Adipocyte (in vitro differentiated cells): ENCODE results near the gene COPS7B.

Source experiments
- DNase-seq: peaks from one replicate; pipeline ENCODE4 v3.0.0-alpha.2; 2015; ENCODE audit warnings: low read depth
- H3K27me3 ChIP-seq: replicated peaks from 2 replicates; pipeline ENCODE4 v1.7.0; 2013; ENCODE audit warnings: mild to moderate bottlenecking, low read length, moderate library complexity; ENCODE audit not compliant: control insufficient read depth, insufficient read depth
- H3K36me3 ChIP-seq: 2 replicates; pipeline ENCODE4 v1.7.0; 2013; ENCODE audit warnings: low read length, mild to moderate bottlenecking, moderate library complexity; ENCODE audit not compliant: control insufficient read depth, insufficient read depth, severe bottlenecking
- H3K4me1 ChIP-seq: 2 replicates; pipeline ENCODE4 v1.7.0; 2013; ENCODE audit warnings: mild to moderate bottlenecking, low read length, moderate library complexity; ENCODE audit not compliant: control insufficient read depth, insufficient read depth
- H3K4me3 ChIP-seq: 2 replicates; pipeline ENCODE4 v1.7.0; 2013; ENCODE audit warnings: mild to moderate bottlenecking, low read length, moderate library complexity
- H3K9ac ChIP-seq: 2 replicates; pipeline ENCODE4 v1.7.0; 2013; ENCODE audit warnings: mild to moderate bottlenecking, low read length, moderate library complexity
- H3K9me3 ChIP-seq: 2 replicates; pipeline ENCODE4 v1.7.0; 2013; ENCODE audit warnings: mild to moderate bottlenecking, low read length, moderate library complexity; ENCODE audit not compliant: control insufficient read depth

Gene COPS7B

GRCh38 chr2:231794383-231794782, 8.1 kb downstream of the COPS7B start:
- DNase-seq: no peak
- Histone ChIP-seq H3K36me3 (peaks cover 55% of the 10 kb centered on the region), H3K9ac (no peak overlapping the region), H3K4me3 (no peak overlapping the region), H3K9me3 (no peaks in the 10 kb centered on the region), H3K4me1 (peaks cover 12% of the 10 kb centered on the region), H3K27me3 (no peaks in the 10 kb centered on the region)

GRCh38 chr2:231795525-231796327, 9.5 kb downstream of the COPS7B start:
- Histone ChIP-seq H3K4me3 (no peak overlapping the region), H3K27me3 (no peaks in the 10 kb centered on the region), H3K9me3 (no peaks in the 10 kb centered on the region), H3K4me1 (peaks cover 10% of the 10 kb centered on the region), H3K9ac (no peak overlapping the region), H3K36me3 (peaks cover 61% of the 10 kb centered on the region)
- peak; percentile 62 for DNase-seq

- no peaks in the 10 kb centered on the region for H3K9me3 ChIP-seq
- no peaks in the 10 kb centered on the region for H3K27me3 ChIP-seq
- H3K4me3 ChIP-seq: no peak overlapping the region
- peaks cover 52% of the 10 kb centered on the region for H3K36me3 ChIP-seq
- H3K9ac ChIP-seq: peak overlapping the region; percentile 26
- H3K4me1 ChIP-seq: peaks cover 11% of the 10 kb centered on the region
- peak; percentile 66 for DNase-seq
These were observed 14.3 kb downstream of the COPS7B start for GRCh38 chr2:231800493-231801091.

GRCh38 chr2:231803501-231804138, 17.4 kb downstream of the COPS7B start:
- H3K4me1 ChIP-seq: peaks cover 10% of the 10 kb centered on the region
- no peak overlapping the region for H3K9ac ChIP-seq
- peaks cover 48% of the 10 kb centered on the region for H3K36me3 ChIP-seq
- no peaks in the 10 kb centered on the region for H3K9me3 ChIP-seq
- no peak overlapping the region for H3K4me3 ChIP-seq
- H3K27me3 ChIP-seq: no peaks in the 10 kb centered on the region
- no peak for DNase-seq

GRCh38 chr2:231807020-231807419, 20.8 kb downstream of the COPS7B start:
- Histone ChIP-seq H3K4me1 (peaks cover 16% of the 10 kb centered on the region), H3K4me3 (no peak overlapping the region), H3K9me3 (no peaks in the 10 kb centered on the region), H3K36me3 (peaks cover 40% of the 10 kb centered on the region), H3K27me3 (no peaks in the 10 kb centered on the region), H3K9ac (no peak overlapping the region)
- no peak for DNase-seq

- Histone ChIP-seq H3K4me1 (peaks cover 16% of the 10 kb centered on the region), H3K4me3 (no peak overlapping the region), H3K9me3 (no peaks in the 10 kb centered on the region), H3K9ac (no peak overlapping the region), H3K36me3 (peaks cover 40% of the 10 kb centered on the region), H3K27me3 (no peaks in the 10 kb centered on the region)
- peak; percentile 41 for DNase-seq
These were observed 24.7 kb downstream of the COPS7B start for GRCh38 chr2:231810905-231811304.

- Histone ChIP-seq H3K9me3 (no peaks in the 10 kb centered on the region), H3K36me3 (peaks cover 8% of the 10 kb centered on the region), H3K4me1 (peaks cover 1% of the 10 kb centered on the region), H3K4me3 (no peak overlapping the region), H3K9ac (no peak overlapping the region), H3K27me3 (peaks cover 3% of the 10 kb centered on the region)
- no peak for DNase-seq
These were observed 30.2 kb downstream of the COPS7B start for GRCh38 chr2:231816327-231817026.

- no peak for DNase-seq
- H3K9me3 ChIP-seq: peaks cover 5% of the 10 kb centered on the region
- H3K36me3 ChIP-seq: no peaks in the 10 kb centered on the region
- no peak overlapping the region for H3K4me3 ChIP-seq
- peaks cover 8% of the 10 kb centered on the region for H3K27me3 ChIP-seq
- no peak overlapping the region for H3K9ac ChIP-seq
- no peaks in the 10 kb centered on the region for H3K4me1 ChIP-seq
These were observed 33.3 kb downstream of the COPS7B start for GRCh38 chr2:231819447-231820042.

- peaks cover 8% of the 10 kb centered on the region for H3K27me3 ChIP-seq
- peaks cover 5% of the 10 kb centered on the region for H3K9me3 ChIP-seq
- no peaks in the 10 kb centered on the region for H3K36me3 ChIP-seq
- H3K4me3 ChIP-seq: no peak overlapping the region
- no peak for DNase-seq
- H3K9ac ChIP-seq: no peak overlapping the region
- H3K4me1 ChIP-seq: no peaks in the 10 kb centered on the region
These were observed 34.6 kb downstream of the COPS7B start for GRCh38 chr2:231820786-231821303.

- DNase-seq: no peak
- Histone ChIP-seq H3K27me3 (peaks cover 8% of the 10 kb centered on the region), H3K36me3 (no peaks in the 10 kb centered on the region), H3K4me1 (no peaks in the 10 kb centered on the region), H3K4me3 (no peak overlapping the region), H3K9me3 (peaks cover 5% of the 10 kb centered on the region), H3K9ac (no peak overlapping the region)
These were observed 35.7 kb downstream of the COPS7B start for GRCh38 chr2:231821908-231822307.
